ENCODE data around the gene C1orf210. TPM values are rescaled to one million over a fixed set of nuclear protein-coding genes. Genes with fewer than 3 reads are reported as not detected.

The C1orf210 gene
- polyA plus RNA-seq, 2 of the 4 experiments (the other 2 are of a cell fraction), result not detected

DNA sequence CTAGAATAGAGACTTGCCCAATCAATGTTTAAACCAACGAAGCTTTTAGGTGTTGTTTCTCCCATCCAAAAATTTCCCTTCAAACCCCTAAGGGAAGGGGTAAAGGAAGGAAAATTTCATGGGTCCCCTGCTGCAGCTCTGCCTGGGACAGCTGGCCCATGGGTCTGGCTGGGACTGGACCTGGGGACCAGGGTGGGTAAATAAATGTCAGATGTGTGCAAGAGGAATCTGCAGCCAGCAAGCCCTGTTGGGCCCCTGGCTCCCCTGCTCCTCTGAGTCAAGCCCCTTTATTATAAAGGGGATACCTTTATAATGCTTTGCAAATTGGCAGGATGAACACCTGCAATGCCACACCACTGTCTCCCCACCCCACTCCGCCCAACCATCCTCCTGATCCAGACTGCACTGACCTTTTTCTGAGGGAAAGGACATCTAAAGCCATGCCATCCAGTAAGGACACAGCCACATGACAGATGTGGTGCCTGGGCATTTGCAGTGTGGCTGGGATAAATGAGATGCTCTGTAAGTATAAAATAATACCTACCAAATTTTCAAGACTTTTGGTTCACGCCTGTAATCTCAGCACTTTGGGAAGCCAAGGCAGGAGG is 17.5 kb downstream of the C1orf210 start:
- ChIA-PET CTCF (no interaction called here), POLR2A (no interaction called here)
- Histone ChIP-seq H3K27ac (no peak overlapping the region), H3K9me3 (peaks cover 4% of the 10 kb centered on the region; the same call in 1 of the 3 replicates), H3K4me1 (no peaks in the 10 kb centered on the region), H3K4me3 (no peak overlapping the region), H3K4me2 (no peak overlapping the region)
- DNase-seq (ENCODE audit: low read depth in 1 of 2, low spot score in 1 of 2) (no peak), FAIRE-seq (no peak), ATAC-seq (no peak)
- 62% methylated on average over 3 of the region's 3 CpGs for WGBS (ENCODE audit: missing lambda C conversion rate)
- TF ChIP-seq RAD21 (conservative IDR thresholded peaks at IDR 0.05 in 1 of 2, IDR thresholded peaks at IDR 0.05 in 1 of 2), result no peak
- no peak for TF ChIP-seq PBX3 (IDR thresholded peaks at IDR 0.05)
- no peak for TF ChIP-seq FOSL2 (IDR thresholded peaks at IDR 0.05)
- TF ChIP-seq FOSL2 (CRISPR knock-in tag; IDR thresholded peaks at IDR 0.05), result no peak
- TF ChIP-seq HOXB5 (CRISPR knock-in tag; IDR thresholded peaks at IDR 0.05), result no peak
- no peak for TF ChIP-seq HDAC2 (IDR thresholded peaks at IDR 0.05)
- TF ChIP-seq RFX5 (IDR thresholded peaks at IDR 0.05), result no peak
- no peak for TF ChIP-seq CHD4 (IDR thresholded peaks at IDR 0.05; ENCODE audit: borderline replicate concordance)
- no peak for TF ChIP-seq SREBF2 (IDR thresholded peaks at IDR 0.05)
- no peak for TF ChIP-seq HES2 (IDR thresholded peaks at IDR 0.05)
- no peak for TF ChIP-seq ZNF302 (CRISPR knock-in tag; IDR thresholded peaks at IDR 0.05)
- no peak for TF ChIP-seq ZSCAN20 (CRISPR knock-in tag; IDR thresholded peaks at IDR 0.05)
- TF ChIP-seq NPAS2 (CRISPR knock-in tag; IDR thresholded peaks at IDR 0.05; ENCODE audit: borderline replicate concordance), result no peak
- no peak for TF ChIP-seq JUNB (IDR thresholded peaks at IDR 0.05)
- TF ChIP-seq ATOH8 (CRISPR knock-in tag; IDR thresholded peaks at IDR 0.05; ENCODE audit: low read depth), result no peak
- TF ChIP-seq CBX8 (IDR thresholded peaks at IDR 0.05), result no peak
- TF ChIP-seq FOXS1 (CRISPR knock-in tag; IDR thresholded peaks at IDR 0.05), result no peak
- no peak for TF ChIP-seq BCL3 (IDR thresholded peaks at IDR 0.05)

DNA sequence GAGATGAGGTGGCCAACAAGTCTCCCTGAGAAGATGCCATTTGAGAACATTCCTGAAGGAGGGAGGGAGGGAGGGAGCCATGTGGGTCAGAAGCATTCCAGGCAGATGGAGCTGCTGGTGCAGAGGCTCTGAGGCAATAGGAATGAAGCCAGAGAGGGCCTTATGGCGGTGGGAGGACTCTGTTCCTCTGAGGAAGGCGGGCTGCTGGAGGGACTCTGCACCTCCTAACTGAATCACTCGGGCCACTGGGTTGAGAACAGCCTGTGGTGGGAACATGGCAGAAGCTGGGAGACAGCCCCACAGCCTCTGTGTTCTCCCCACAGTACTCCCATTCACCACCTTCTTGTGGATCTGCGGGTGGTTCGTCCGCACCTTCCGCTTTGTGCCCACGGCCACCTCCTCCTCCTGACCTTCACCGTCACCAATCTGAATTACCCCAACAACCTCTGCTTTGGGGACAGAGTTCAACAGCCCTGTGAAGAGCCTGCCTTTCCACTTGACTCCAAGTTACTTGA is 18.0 kb downstream of the C1orf210 start:
- ChIA-PET POLR2A (no interaction called here), CTCF (no interaction called here)
- ATAC-seq (peak in 1 of 2 experiments; percentile 21; a peak in 1 of 6 replicates), DNase-seq (ENCODE audit: low read depth in 1 of 2, low spot score in 1 of 2) (no peak), FAIRE-seq (no peak)
- Histone ChIP-seq H3K27ac (no peak overlapping the region), H3K4me3 (no peak overlapping the region), H3K4me2 (no peak overlapping the region), H3K9me3 (peaks cover 4% of the 10 kb centered on the region; the same call in 1 of the 3 replicates), H3K4me1 (no peaks in the 10 kb centered on the region)
- 63% methylated on average over 9 of the region's 9 CpGs for WGBS (ENCODE audit: missing lambda C conversion rate)
- no peak for TF ChIP-seq HES2 (IDR thresholded peaks at IDR 0.05)
- TF ChIP-seq CBX8 (IDR thresholded peaks at IDR 0.05), result no peak
- no peak for TF ChIP-seq MAFK (IDR thresholded peaks at IDR 0.05; ENCODE audit: partially characterized antibody)
- TF ChIP-seq FOSB (CRISPR knock-in tag; IDR thresholded peaks at IDR 0.05), result no peak
- TF ChIP-seq ZSCAN20 (CRISPR knock-in tag; IDR thresholded peaks at IDR 0.05), result no peak
- TF ChIP-seq PHF8 (IDR thresholded peaks at IDR 0.05; ENCODE audit: borderline replicate concordance, low read depth), result no peak
- no peak for TF ChIP-seq CEBPB (IDR thresholded peaks at IDR 0.05)
